Peyer's patch (tissue), 4 donors: Measurements from ENCODE around the gene WHAMM. TPM values are rescaled to one million over a fixed set of nuclear protein-coding genes. Genes with fewer than 3 reads are reported as not detected.

Experiments used
- DNase-seq, 3 donors: peaks; one replicate each; pipeline ENCODE4 v3.0.0-alpha.2; 2017 to 2019
- H3K27ac ChIP-seq, 4 donors: fragments of 200-600 bp; sonication (generic); one replicate each; pipeline ENCODE4 v1.5.1; 2016 to 2019
- H3K27me3 ChIP-seq, 2 donors: fragments of 200-600 bp; sonication (generic); one replicate each; pipeline ENCODE4 v1.5.1; 2019
- H3K36me3 ChIP-seq, 3 donors: fragments of 200-600 bp; sonication (generic); one replicate each; pipeline ENCODE4 v1.5.1; 2016 to 2019
- H3K4me1 ChIP-seq, 4 donors: fragments of 200-600 bp; sonication (generic); one replicate each; pipeline ENCODE4 v1.5.1; 2016 to 2019
- H3K4me3 ChIP-seq, 4 donors: fragments of 200-600 bp; sonication (generic); 1 replicate in 3 of 4; 2 replicates in 1 of 4; pipeline ENCODE4 v1.5.1; 2016 to 2019; ENCODE audit warnings: mild to moderate bottlenecking in 1 of 4
- H3K9me3 ChIP-seq, 4 donors: fragments of 200-600 bp; sonication (generic); one replicate each; pipeline ENCODE4 v1.5.1; 2016 to 2019; ENCODE audit warnings: mild to moderate bottlenecking in 1 of 4
- CTCF ChIP-seq, 6 experiments: fragments of 450-650 bp in 4 of 6; fragments of 200-600 bp in 2 of 6; sonication (generic) in 1 of 6; IDR thresholded peaks; one replicate each; pipeline ENCODE4 v1.5.1; 2017 to 2019; ENCODE audit warnings: antibody characterized with exemption in 6 of 6, mild to moderate bottlenecking in 3 of 6, moderate library complexity in 1 of 6
- POLR2A ChIP-seq, 2 donors: fragments of 450-650 bp; IDR thresholded peaks; one replicate each; pipeline ENCODE4 v1.5.1; 2017; ENCODE audit warnings: antibody characterized with exemption in 2 of 2, mild to moderate bottlenecking in 2 of 2, moderate library complexity in 2 of 2
- total RNA-seq, 4 donors: library from RNA; depleted of rRNA; stranded (reverse); fragments of >200 nt; gene quantifications; one replicate each; pipeline ENCODE4 v1.1.0, GENCODE V29; 2016

WHAMM gene
- total RNA-seq, 4 donors from 2014 or later: 8.6 to 16.0 (median 13.2) TPM

GRCh38 chr15:82835391-82835917, 26.0 kb downstream of the WHAMM start:
- no peak for DNase-seq
- Histone ChIP-seq H3K27ac (no peak overlapping the region), H3K36me3 (peaks cover 0 to 74% (median 4%) of the 10 kb centered on the region in 3 donors), H3K4me3 (no peak overlapping the region), H3K9me3 (no peaks in the 10 kb centered on the region), H3K4me1 (no peaks in the 10 kb centered on the region), H3K27me3 (no peaks in the 10 kb centered on the region)
- TF ChIP-seq POLR2A (IDR thresholded peaks at IDR 0.05) (no peak), CTCF (IDR thresholded peaks at IDR 0.05) (no peak)

GRCh38 chr15:82838096-82838735, 28.8 kb downstream of the WHAMM start:
- no peaks in the 10 kb centered on the region for H3K27me3 ChIP-seq
- no peak for DNase-seq
- no peaks in the 10 kb centered on the region for H3K4me1 ChIP-seq
- H3K9me3 ChIP-seq: no peaks in the 10 kb centered on the region
- H3K4me3 ChIP-seq: no peak overlapping the region
- H3K36me3 ChIP-seq: peaks cover 0 to 47% (median 4%) of the 10 kb centered on the region in 3 donors
- no peak overlapping the region for H3K27ac ChIP-seq
- TF ChIP-seq POLR2A (IDR thresholded peaks at IDR 0.05) (no peak), CTCF (IDR thresholded peaks at IDR 0.05) (no peak)

- Histone ChIP-seq H3K27me3 (no peaks in the 10 kb centered on the region), H3K4me3 (no peak overlapping the region), H3K27ac (no peak overlapping the region), H3K36me3 (peaks cover 0 to 38% (median 1%) of the 10 kb centered on the region in 3 donors), H3K4me1 (no peaks in the 10 kb centered on the region), H3K9me3 (no peaks in the 10 kb centered on the region)
- DNase-seq: no peak
- TF ChIP-seq CTCF (IDR thresholded peaks at IDR 0.05) (no peak), POLR2A (IDR thresholded peaks at IDR 0.05) (no peak)
Measured at GRCh38 chr15:82839136-82839535, 29.7 kb downstream of the WHAMM start.

GRCh38 chr15:82840166-82840565, 30.7 kb downstream of the WHAMM start:
- H3K27ac ChIP-seq: no peak overlapping the region
- no peaks in the 10 kb centered on the region for H3K9me3 ChIP-seq
- H3K4me1 ChIP-seq: no peaks in the 10 kb centered on the region
- H3K27me3 ChIP-seq: no peaks in the 10 kb centered on the region
- DNase-seq: no peak
- H3K4me3 ChIP-seq: no peak overlapping the region
- peaks cover 0 to 28% (median 0%) of the 10 kb centered on the region in 3 donors for H3K36me3 ChIP-seq
- TF ChIP-seq CTCF (IDR thresholded peaks at IDR 0.05) (no peak), POLR2A (IDR thresholded peaks at IDR 0.05) (no peak)

- no peaks in the 10 kb centered on the region for H3K4me1 ChIP-seq
- no peak overlapping the region for H3K4me3 ChIP-seq
- H3K27ac ChIP-seq: no peak overlapping the region
- H3K9me3 ChIP-seq: no peaks in the 10 kb centered on the region
- no peaks in the 10 kb centered on the region for H3K27me3 ChIP-seq
- TF ChIP-seq CTCF (IDR thresholded peaks at IDR 0.05) (no peak), POLR2A (IDR thresholded peaks at IDR 0.05) (no peak)
- no peak for DNase-seq
- no peaks in the 10 kb centered on the region for H3K36me3 ChIP-seq
Measured at GRCh38 chr15:82843566-82843965, 34.1 kb downstream of the WHAMM start.
